Activated CD8-positive, alpha-beta T cell treated with anti-CD3 and anti-CD28 coated beads, Interleukin-2, amount 10 ng/mL, durations not matched to agents 7 days and 5 days (primary cell): Measurements from ENCODE around the gene SYNPO2. TPM values are rescaled to one million over a fixed set of nuclear protein-coding genes. Genes with fewer than 3 reads are reported as not detected.
"Not testable (repeated sequence)": the region's sequence is repeated elsewhere in the genome, so short reads cannot be mapped to it uniquely, and the experiment has no call there.

Experiments used
- ATAC-seq: fragments of 150-1000 bp; cut with Tn5 transposase; one replicate; pipeline ENCODE4 v1.10.0; 2021; ENCODE audit warnings: moderate library complexity
- CTCF ChIA-PET: fragments of 350-600 bp; sonication (Branson Sonifier 250); formaldehyde crosslinking; loops from one replicate; lab custom pipeline; 2021; ENCODE audit warnings: antibody characterized with exemption; lab: Charles Lee
- POLR2A ChIA-PET: fragments of 350-600 bp; sonication (Branson Sonifier 250); formaldehyde crosslinking; loops from one replicate; lab custom pipeline; 2021; ENCODE audit warnings: antibody characterized with exemption; lab: Charles Lee
- DNase-seq: peaks from one replicate; pipeline ENCODE4 v3.0.0-alpha.2; 2020
- H3K27ac Mint-ChIP-seq: one replicate; pipeline ENCODE4 v1.8.0; 2021; ENCODE audit warnings: mild to moderate bottlenecking, mixed read lengths
- H3K27me3 Mint-ChIP-seq: one replicate; pipeline ENCODE4 v1.8.0; 2021; ENCODE audit warnings: low read depth, mixed read lengths
- H3K36me3 Mint-ChIP-seq: one replicate; pipeline ENCODE4 v1.8.0; 2021; ENCODE audit warnings: low read depth, mixed read lengths
- H3K4me1 Mint-ChIP-seq: one replicate; pipeline ENCODE4 v1.8.0; 2021; ENCODE audit warnings: low read depth, mixed read lengths
- H3K4me3 Mint-ChIP-seq: one replicate; pipeline ENCODE4 v1.8.0; 2021; ENCODE audit warnings: mild to moderate bottlenecking, mixed read lengths
- H3K9me3 Mint-ChIP-seq: one replicate; pipeline ENCODE4 v1.8.0; 2022; ENCODE audit warnings: mixed read lengths; ENCODE audit not compliant: insufficient read depth
- total RNA-seq, 2 experiments: library from RNA; stranded (reverse); gene quantifications; one replicate each; pipeline ENCODE4 v1.2.3, GENCODE V29; 2021

The SYNPO2 gene
- total RNA-seq, 2 experiments from 2014 or later = 0.60 to 0.74 TPM

DNA sequence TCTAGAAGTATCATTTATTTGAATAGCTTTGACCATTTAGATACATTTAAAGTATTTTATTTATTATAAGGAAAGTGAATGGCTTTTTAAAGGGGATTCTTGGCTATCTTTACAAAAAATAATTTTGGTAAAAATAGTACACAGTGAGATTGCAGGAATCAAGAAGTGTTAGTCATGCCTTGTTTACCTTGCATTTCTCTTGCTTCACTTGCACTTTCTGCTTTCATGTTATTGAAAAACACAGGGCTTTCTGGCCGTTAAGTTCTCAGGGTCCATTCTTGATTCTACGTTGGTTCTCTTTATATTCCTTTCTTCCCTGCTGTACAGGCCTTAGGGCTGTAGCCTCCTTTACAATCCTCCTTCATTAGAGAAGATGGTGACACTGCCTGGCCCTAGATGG is 30.9 kb upstream of the SYNPO2 start:
- Mint-ChIP-seq H3K36me3 (peaks cover 3% of the 10 kb centered on the region), H3K27me3 (no peaks in the 10 kb centered on the region), H3K4me1 (no peaks in the 10 kb centered on the region), H3K4me3 (no peak overlapping the region), H3K27ac (no peak overlapping the region), H3K9me3 (no peaks in the 10 kb centered on the region)
- ChIA-PET CTCF (interaction anchor here (1.6 kb wide), 1 partner anchor 17 kb away, joined by 4 read pairs; no protein-coding TSS in a partner anchor), POLR2A (no interaction called here)
- no peak for ATAC-seq
- DNase-seq = no peak

DNA sequence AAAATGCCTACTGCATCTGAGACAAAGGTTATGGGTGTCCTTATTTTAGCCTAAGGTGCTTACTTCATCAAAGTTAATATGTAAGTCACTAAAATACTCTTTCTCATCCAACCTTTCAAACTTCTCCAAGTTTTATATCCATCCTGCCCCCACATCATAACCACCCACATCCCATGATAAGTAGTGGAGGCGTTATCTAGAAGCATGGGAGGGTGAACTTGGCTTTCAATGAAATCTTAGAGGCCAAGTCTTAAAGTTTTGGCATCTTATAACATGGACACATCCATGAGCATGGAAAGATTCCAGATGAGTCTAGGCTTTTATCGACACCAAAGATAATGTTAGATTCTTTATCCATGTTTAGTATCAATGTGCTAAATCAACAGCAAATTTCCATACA is 29.9 kb upstream of the SYNPO2 start:
- Mint-ChIP-seq H3K9me3 (no peaks in the 10 kb centered on the region), H3K27ac (no peak overlapping the region), H3K4me3 (no peak overlapping the region), H3K27me3 (no peaks in the 10 kb centered on the region), H3K36me3 (no peaks in the 10 kb centered on the region), H3K4me1 (no peaks in the 10 kb centered on the region)
- CTCF ChIA-PET = interaction anchor here (1.6 kb wide), 1 partner anchor 18 kb away, joined by 4 read pairs; no protein-coding TSS in a partner anchor
- DNase-seq = no peak
- no peak for ATAC-seq
- POLR2A ChIA-PET = no interaction called here

DNA sequence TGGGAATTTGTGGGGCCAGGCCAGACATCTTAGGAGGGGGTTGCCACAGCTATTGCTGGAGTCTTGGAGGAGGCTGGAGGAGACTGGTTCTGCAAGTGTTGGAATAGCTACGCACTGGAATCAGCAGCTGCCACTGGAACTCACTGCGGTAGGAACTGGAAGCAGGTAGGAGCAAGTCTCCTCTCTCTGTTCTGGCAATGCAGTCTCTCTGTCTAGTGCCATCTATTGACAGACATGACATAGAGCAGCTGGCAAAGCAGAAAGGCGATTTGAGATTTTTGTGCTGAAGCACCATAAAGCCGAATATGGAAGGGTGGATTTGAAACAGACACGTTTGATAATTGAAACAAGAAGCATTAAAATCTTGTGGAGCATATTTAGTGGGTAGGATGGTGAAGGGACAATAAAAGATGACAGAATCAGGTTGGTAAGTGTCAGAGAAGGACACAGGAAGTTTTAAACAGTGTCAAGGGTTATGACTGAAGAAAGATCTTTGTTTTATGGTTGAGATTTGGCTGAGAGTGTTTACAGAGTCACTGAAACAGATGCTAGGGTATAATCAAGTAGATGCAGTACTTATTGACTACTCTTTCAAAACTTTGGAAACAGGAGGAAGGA is 23.5 kb upstream of the SYNPO2 start:
- POLR2A ChIA-PET = no interaction called here
- no peak overlapping the region for H3K4me3 Mint-ChIP-seq
- CTCF ChIA-PET = interaction anchor here (0.7 to 2.8 kb wide), 16 partner anchors 8 to 180 kb away, joined by 3 to 31 read pairs (median 4); partner anchors contain the start of genes METTL14, SEC24D and SYNPO2
- H3K27me3 Mint-ChIP-seq = no peaks in the 10 kb centered on the region
- no peak for ATAC-seq
- no peak overlapping the region for H3K27ac Mint-ChIP-seq
- H3K36me3 Mint-ChIP-seq = no peaks in the 10 kb centered on the region
- peak; percentile 31 for DNase-seq
- H3K4me1 Mint-ChIP-seq = no peaks in the 10 kb centered on the region
- H3K9me3 Mint-ChIP-seq = no peaks in the 10 kb centered on the region

DNA sequence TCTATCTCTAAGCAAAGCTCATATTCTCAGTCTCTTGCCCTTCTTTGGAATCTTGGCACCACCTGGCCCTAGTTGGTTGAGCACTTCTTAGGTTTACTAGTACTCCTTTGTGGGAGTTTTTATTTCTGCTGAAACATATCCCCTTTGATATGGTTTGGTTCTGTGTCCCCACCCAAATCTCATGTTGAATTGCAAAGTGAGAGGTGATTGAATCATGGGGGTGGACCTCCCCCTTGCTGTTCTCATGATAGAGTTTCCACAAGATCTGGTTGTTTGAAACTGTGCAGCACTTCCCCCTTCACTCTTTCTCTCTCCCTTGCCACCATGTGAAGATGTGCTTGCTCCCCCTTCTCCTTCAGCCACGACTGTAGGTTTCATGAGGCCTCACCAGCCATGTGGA is 22.2 kb upstream of the SYNPO2 start:
- no peaks in the 10 kb centered on the region for H3K4me1 Mint-ChIP-seq
- H3K9me3 Mint-ChIP-seq = no peaks in the 10 kb centered on the region
- ATAC-seq (no peak), DNase-seq (no peak)
- no peaks in the 10 kb centered on the region for H3K36me3 Mint-ChIP-seq
- CTCF ChIA-PET = interaction anchor here (0.7 to 1.6 kb wide), 2 partner anchors 12 to 96 kb away, joined by 3 read pairs; no protein-coding TSS in a partner anchor
- POLR2A ChIA-PET = no interaction called here
- H3K27me3 Mint-ChIP-seq = no peaks in the 10 kb centered on the region
- no peak overlapping the region for H3K4me3 Mint-ChIP-seq
- no peak overlapping the region for H3K27ac Mint-ChIP-seq

DNA sequence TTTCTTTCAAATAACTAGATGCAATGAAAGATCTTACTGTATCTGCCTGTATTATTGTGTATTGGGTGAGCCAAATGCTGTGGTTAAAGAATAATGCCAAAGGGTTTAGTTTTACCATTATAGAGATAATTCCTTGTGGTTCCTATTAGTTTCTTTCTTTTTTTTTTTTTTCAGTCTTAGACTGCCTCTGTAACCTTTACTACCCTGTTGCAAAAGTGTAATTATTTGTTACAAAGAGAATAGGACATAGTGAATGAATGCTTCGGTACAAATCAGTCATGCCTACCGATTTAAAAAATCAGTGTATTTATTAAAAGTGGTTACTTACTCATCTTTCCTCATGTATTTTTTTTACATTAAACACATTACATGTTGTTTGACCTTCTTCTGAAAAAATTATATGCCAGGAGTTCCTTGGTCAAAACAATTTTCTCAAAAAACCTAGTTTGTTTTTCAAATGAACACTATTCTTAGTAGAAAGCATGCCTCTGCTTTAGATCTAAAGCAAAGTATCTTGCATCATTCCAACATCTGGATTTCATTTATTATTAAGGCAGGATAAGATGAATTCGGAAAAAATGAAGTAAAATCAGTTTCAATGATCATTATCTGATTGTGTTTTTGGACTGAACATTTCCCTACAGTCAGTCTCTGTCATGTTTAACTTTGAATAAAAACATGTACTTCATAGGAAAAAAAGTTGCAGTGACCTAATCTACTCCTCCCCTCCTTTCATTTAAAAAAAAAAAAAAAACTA is 21.2 kb upstream of the SYNPO2 start:
- ATAC-seq (no peak), DNase-seq (no peak)
- H3K9me3 Mint-ChIP-seq = no peaks in the 10 kb centered on the region
- CTCF ChIA-PET = interaction anchor here (0.7 to 1.6 kb wide), 2 partner anchors 13 to 97 kb away, joined by 3 read pairs; no protein-coding TSS in a partner anchor
- POLR2A ChIA-PET = no interaction called here
- H3K27ac Mint-ChIP-seq = no peak overlapping the region
- H3K36me3 Mint-ChIP-seq = no peaks in the 10 kb centered on the region
- H3K4me1 Mint-ChIP-seq = no peaks in the 10 kb centered on the region
- peaks cover under 1% of the 10 kb centered on the region for H3K27me3 Mint-ChIP-seq
- no peak overlapping the region for H3K4me3 Mint-ChIP-seq

DNA sequence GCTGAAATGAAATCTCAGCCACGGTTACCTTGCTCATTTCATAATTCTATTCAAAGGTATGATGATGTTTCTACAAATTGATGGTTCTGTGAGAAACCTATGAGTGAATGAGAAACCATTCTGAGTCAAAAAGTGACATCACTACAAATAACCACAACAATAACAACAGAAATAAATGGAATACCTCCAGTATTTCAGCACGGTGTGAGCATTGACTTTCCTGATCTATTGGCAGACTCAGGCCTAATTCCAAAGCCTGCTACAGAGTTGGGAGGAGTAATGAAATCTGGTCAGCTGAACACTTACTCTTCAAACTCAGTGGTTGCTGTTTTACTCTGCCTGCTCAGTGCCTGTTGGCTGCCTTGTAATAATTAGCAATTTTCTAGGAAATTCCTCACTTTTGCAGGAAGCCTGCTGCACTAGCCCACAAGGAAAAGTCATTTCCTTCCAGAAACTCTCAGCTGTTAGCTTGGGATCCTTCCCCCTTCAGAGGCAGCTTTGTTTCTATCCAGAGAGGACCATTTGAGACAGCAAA is 18.8 kb upstream of the SYNPO2 start:
- H3K27ac Mint-ChIP-seq = no peak overlapping the region
- no peaks in the 10 kb centered on the region for H3K9me3 Mint-ChIP-seq
- no peaks in the 10 kb centered on the region for H3K36me3 Mint-ChIP-seq
- H3K4me3 Mint-ChIP-seq = no peak overlapping the region
- POLR2A ChIA-PET = no interaction called here
- ATAC-seq (no peak), DNase-seq (no peak)
- peaks cover 4% of the 10 kb centered on the region for H3K27me3 Mint-ChIP-seq
- CTCF ChIA-PET = no interaction called here
- H3K4me1 Mint-ChIP-seq = no peaks in the 10 kb centered on the region

DNA sequence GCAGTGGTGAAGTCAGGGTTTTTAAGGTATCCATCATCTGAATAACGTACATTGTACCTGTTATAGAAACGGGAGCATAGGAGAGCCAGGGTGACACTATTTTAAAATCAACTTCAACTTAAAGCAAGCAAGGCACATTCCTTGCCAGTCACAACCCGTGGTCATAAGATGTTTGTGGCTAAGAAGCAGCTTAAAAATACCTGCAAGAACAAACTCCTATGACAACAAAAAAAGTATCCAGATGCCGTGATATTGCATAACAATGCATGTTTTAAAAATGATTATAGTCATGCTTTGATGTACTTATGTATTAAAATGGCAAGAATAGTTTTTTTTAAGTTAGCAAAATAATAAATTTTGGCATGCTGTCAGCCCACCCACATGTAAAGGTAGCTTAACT is 16.5 kb upstream of the SYNPO2 start:
- Mint-ChIP-seq H3K36me3 (no peaks in the 10 kb centered on the region), H3K4me1 (no peaks in the 10 kb centered on the region), H3K27ac (no peak overlapping the region), H3K4me3 (no peak overlapping the region), H3K27me3 (peaks cover 7% of the 10 kb centered on the region), H3K9me3 (no peaks in the 10 kb centered on the region)
- ChIA-PET CTCF (interaction anchor here (2.2 kb wide), 1 partner anchor 100 kb away, joined by 6 read pairs; no protein-coding TSS in a partner anchor), POLR2A (no interaction called here)
- DNase-seq (no peak), ATAC-seq (no peak)

DNA sequence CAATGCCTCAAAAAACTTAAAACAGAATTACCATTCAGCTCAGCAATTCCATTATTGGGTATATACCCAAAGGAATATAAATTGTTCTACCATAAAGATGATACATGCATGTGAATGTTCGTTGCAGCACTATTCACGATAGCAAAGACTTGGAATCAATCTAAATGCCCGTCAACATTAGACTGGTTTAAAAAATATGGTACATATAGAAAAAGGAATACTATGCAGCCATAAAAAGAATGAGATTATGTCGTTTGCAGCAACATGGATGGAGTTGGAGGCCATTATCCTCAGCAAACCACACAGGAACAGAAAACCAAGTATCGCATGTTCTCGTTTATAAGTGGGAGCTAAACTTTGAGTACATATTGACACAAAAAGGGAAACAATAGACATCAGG is 10.9 kb upstream of the SYNPO2 start:
- no peak for DNase-seq
- no peak for ATAC-seq
- Mint-ChIP-seq H3K36me3 (no peaks in the 10 kb centered on the region), H3K27ac (no peak overlapping the region), H3K9me3 (peaks cover 4% of the 10 kb centered on the region), H3K4me1 (no peaks in the 10 kb centered on the region), H3K4me3 (no peak overlapping the region), H3K27me3 (peaks cover 5% of the 10 kb centered on the region)
- POLR2A ChIA-PET = no interaction called here
- CTCF ChIA-PET = interaction anchor here (1.1 kb wide), 1 partner anchor 13 kb away, joined by 3 read pairs; no protein-coding TSS in a partner anchor

DNA sequence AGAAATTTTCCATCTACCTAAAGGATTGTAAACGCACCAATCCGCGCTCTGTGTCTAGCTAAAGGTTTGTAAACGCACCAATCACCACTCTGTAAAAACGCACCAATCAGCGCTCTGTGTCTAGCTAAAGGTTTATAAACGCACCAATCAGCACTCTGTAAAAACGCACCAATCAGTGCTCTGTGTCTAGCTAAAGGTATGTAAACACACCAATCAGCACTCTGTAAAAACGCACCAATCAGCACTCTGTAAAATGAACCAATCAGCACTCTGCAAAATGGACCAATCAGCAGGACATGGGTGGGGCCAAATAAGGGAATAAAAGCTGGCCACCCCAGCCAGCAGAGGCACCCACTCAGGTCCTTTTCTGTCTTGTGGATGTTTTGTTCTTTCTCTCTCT is 10.1 kb upstream of the SYNPO2 start:
- ATAC-seq, H3K4me3 Mint-ChIP-seq, POLR2A ChIA-PET, H3K27me3 Mint-ChIP-seq, CTCF ChIA-PET, H3K9me3 Mint-ChIP-seq, H3K4me1 Mint-ChIP-seq, H3K36me3 Mint-ChIP-seq, H3K27ac Mint-ChIP-seq, DNase-seq: not testable (repeated sequence)

DNA sequence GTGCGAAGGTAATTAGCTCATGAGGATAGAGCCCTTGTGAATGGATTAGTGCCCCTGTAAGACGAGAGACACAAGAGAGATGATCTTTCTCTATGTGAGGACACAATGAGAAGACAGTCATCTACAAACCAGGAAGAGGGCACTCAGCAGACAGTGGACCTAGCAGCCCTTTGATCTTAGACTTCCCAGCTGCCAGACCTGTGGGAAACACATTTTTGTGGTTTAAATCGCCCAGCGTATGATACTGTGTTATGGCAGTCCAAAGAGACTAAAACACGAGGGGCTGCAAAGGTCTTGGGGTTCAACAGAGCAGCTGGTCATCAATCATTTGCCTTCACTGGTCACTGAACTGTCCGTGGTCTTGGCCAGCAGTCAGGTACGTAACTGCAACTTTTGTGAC is 9.2 kb upstream of the SYNPO2 start:
- no peak for ATAC-seq
- no peak overlapping the region for H3K27ac Mint-ChIP-seq
- H3K9me3 Mint-ChIP-seq = peaks cover 4% of the 10 kb centered on the region
- peaks cover 4% of the 10 kb centered on the region for H3K27me3 Mint-ChIP-seq
- POLR2A ChIA-PET = no interaction called here
- CTCF ChIA-PET = no interaction called here
- no peaks in the 10 kb centered on the region for H3K4me1 Mint-ChIP-seq
- no peak for DNase-seq
- no peak overlapping the region for H3K4me3 Mint-ChIP-seq
- H3K36me3 Mint-ChIP-seq = no peaks in the 10 kb centered on the region

DNA sequence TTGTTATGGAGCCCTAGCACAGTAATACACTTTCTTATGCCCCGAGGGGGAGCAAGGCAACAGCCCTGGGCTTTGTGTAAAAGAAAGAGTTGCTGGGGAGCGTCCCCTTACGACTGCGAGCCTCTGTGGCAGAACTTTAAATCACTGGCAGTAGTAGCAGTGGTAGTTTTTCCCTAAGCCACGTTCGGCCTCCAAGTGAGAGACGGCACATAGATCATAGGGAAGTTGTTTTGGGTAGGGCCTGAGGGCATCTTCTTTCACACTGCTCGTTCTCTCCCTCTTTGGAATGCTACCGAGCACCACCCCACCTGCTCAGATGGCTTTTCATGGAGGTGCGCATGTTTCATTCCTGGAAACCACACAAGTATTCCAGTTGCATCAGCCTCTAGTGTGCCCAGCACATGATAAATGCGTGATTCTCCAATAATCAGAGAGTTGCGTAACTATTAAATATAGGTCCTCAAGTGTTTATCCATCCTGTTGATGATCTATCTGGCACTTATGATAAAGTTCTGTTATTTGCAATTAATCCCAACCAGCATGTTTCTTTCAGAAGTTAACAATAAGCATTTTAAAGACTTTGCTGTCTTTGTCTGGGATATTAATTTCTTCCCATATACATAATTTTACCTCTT is 7.0 kb upstream of the SYNPO2 start:
- Mint-ChIP-seq H3K36me3 (no peaks in the 10 kb centered on the region), H3K4me1 (no peaks in the 10 kb centered on the region), H3K27ac (no peak overlapping the region), H3K9me3 (peaks cover 4% of the 10 kb centered on the region), H3K27me3 (peaks cover 9% of the 10 kb centered on the region), H3K4me3 (no peak overlapping the region)
- ChIA-PET CTCF (no interaction called here), POLR2A (no interaction called here)
- ATAC-seq (no peak), DNase-seq (no peak)
